ENCODE measurements around the gene ALG3. TPM values are rescaled to one million over a fixed set of nuclear protein-coding genes. Genes with fewer than 3 reads are reported as not detected.

Gene ALG3
- total RNA-seq, 1 experiment from 2014 or later, result 62.2 TPM

GRCh38 chr3:184231671-184232070 lies 17.1 kb downstream of the ALG3 start:
- no peak overlapping the region for H2BK15ac ChIP-seq (ENCODE audit: low read depth, low read length)
- H2AK5ac ChIP-seq (ENCODE audit: insufficient read length, low read length), result no peak overlapping the region
- no peak for DNase-seq
- H3K9me3 ChIP-seq (ENCODE audit: control insufficient read depth, low read depth, low read length), result no peaks in the 10 kb centered on the region
- H3K9ac ChIP-seq (ENCODE audit: extremely low read depth, insufficient read length, low read length), result no peak overlapping the region
- H3K4me1 ChIP-seq (ENCODE audit: insufficient read depth, low read length), result no peaks in the 10 kb centered on the region
- no peak overlapping the region for H2BK20ac ChIP-seq (ENCODE audit: low read depth, low read length, poor library complexity, severe bottlenecking)
- Mint-ChIP-seq H3K36me3 (ENCODE audit: insufficient read depth in 1 of 3, low read depth in 3 of 3) (no peaks in the 10 kb centered on the region), H3K9me3 (no peaks in the 10 kb centered on the region), H3K4me1 (peaks cover 2 to 10% of the 10 kb centered on the region in 2 experiments), H3K27me3 (ENCODE audit: low read depth) (peaks cover 60% of the 10 kb centered on the region), H3K4me3 (peak overlapping the region in 1 of 2 experiments; percentile 83; a peak in 1 of 5 replicates), H3K27ac (no peak overlapping the region; a peak in 1 of 7 replicates)
- H3K56ac ChIP-seq (ENCODE audit: insufficient read length, low read depth, low read length), result no peak overlapping the region
- no peak overlapping the region for H3K4ac ChIP-seq (ENCODE audit: low read depth, low read length)
- H4K5ac ChIP-seq (ENCODE audit: insufficient read length, low read depth, low read length), result no peak overlapping the region
- H4K91ac ChIP-seq (ENCODE audit: insufficient read length, low read depth, low read length), result no peak overlapping the region
- peaks cover 37% of the 10 kb centered on the region for H3K27me3 ChIP-seq (ENCODE audit: insufficient read depth, low read length)
- H3K18ac ChIP-seq (ENCODE audit: insufficient read length, low read depth, low read length), result no peak overlapping the region
- H2BK120ac ChIP-seq (ENCODE audit: low read depth, low read length, poor library complexity, severe bottlenecking), result no peak overlapping the region
- no peak for TF ChIP-seq CTCF (conservative IDR thresholded peaks at IDR 0.05)
- no peak overlapping the region for H3K27ac ChIP-seq (ENCODE audit: insufficient read length, low read depth, low read length)
- WGBS (ENCODE audit: extremely low coverage, insufficient read length, low lambda C conversion rate), result no CpG with 5 or more reads among the region's 3 CpGs
- H4K8ac ChIP-seq (replicated peaks; ENCODE audit: insufficient read length, low read depth, low read length), result no peak overlapping the region
- no peak overlapping the region for H3T11ph ChIP-seq (ENCODE audit: low read length)
- H3K4me2 ChIP-seq (ENCODE audit: insufficient read depth, insufficient read length, low read length), result no peak overlapping the region
- H2BK5ac ChIP-seq (ENCODE audit: insufficient read length, low read length), result no peak overlapping the region
- no peak overlapping the region for H2BK12ac ChIP-seq (ENCODE audit: insufficient read length, low read depth, low read length)
- no peaks in the 10 kb centered on the region for H3K79me2 ChIP-seq (ENCODE audit: insufficient read depth, low read length)
- H3K23ac ChIP-seq (ENCODE audit: insufficient read length, low read depth, low read length), result no peak overlapping the region
- H4K20me1 ChIP-seq (ENCODE audit: control insufficient read depth, insufficient read depth, insufficient read length), result no peaks in the 10 kb centered on the region
- H2AFZ ChIP-seq (ENCODE audit: low read length), result no peak overlapping the region
- no peaks in the 10 kb centered on the region for H3K79me1 ChIP-seq (ENCODE audit: insufficient read depth, low read depth, low read length, poor library complexity, severe bottlenecking)
- H3K23me2 ChIP-seq (ENCODE audit: insufficient read length, low read depth, low read length, poor library complexity, severe bottlenecking), result peaks cover 15% of the 10 kb centered on the region
- H3K14ac ChIP-seq (ENCODE audit: insufficient read depth, low read length), result no peak overlapping the region
